GM12878 (cell line): Measurements from ENCODE around the gene GCNT1. TPM values are rescaled to one million over a fixed set of nuclear protein-coding genes. Genes with fewer than 3 reads are reported as not detected.
A peak's percentile ranks its signal among the peaks of the same experiment; 100 is the strongest.

Experiments used
- ATAC-seq: fragments of 200-7000 bp; cut with Tn5 transposase; 3 replicates; pipeline ENCODE4 v1.9.1; 2020; ENCODE audit warnings: mild to moderate bottlenecking, moderate library complexity
- BruUV-seq: library from RNA; stranded (reverse); fragments of 400-500 nt; replicated peaks from 2 replicates; lab custom pipeline; 2021; lab: Mats Ljungman, UMichigan
- CTCF ChIA-PET: fragments of 300-600 bp; sonication (Branson Sonifier 250); formaldehyde crosslinking; extraction: SDS; loops from one replicate; lab custom pipeline; 2021; ENCODE audit warnings: inconsistent platforms; lab: Yijun Ruan, JAX
- POLR2A ChIA-PET: fragments of 350-600 bp; formaldehyde crosslinking; extraction: SDS; loops from one replicate; lab custom pipeline; 2021; ENCODE audit warnings: inconsistent platforms; lab: Charles Lee
- RAD21 ChIA-PET: fragments of 300-600 bp; sonication (Branson Sonifier 250); formaldehyde crosslinking; loops from one replicate; lab custom pipeline; 2023; ENCODE audit warnings: antibody characterized with exemption; ENCODE audit not compliant: unreplicated experiment; lab: Charles Lee
- SMC1A ChIA-PET: fragments of 300-600 bp; sonication (Branson Sonifier 250); formaldehyde crosslinking; loops from one replicate; lab custom pipeline; 2023; ENCODE audit not compliant: unreplicated experiment, uncharacterized antibody; lab: Charles Lee
- DNase-seq: peaks from one replicate; pipeline ENCODE4 v3.0.0-alpha.2; 2011; ENCODE audit warnings: low read depth, low spot score
- FAIRE-seq: peaks from 3 replicates; lab custom pipeline; 2011; peaks lifted over from hg19 to GRCh38; lab: Jason Lieb, UNC
- H2AFZ ChIP-seq: 2 replicates; pipeline ENCODE4 v1.6.0; 2011; ENCODE audit warnings: low read depth, low read length, control low read depth; ENCODE audit not compliant: control insufficient read depth
- H3K27ac ChIP-seq: 2 replicates; pipeline ENCODE4 v1.5.1; 2011; ENCODE audit warnings: control low read depth; ENCODE audit not compliant: control insufficient read depth, insufficient read depth
- H3K27me3 ChIP-seq, 2 experiments: replicated peaks in 1 of 2; 2 replicates each; pipeline versions ENCODE4 v1.6.0 to v1.6.1; 2011; ENCODE audit warnings: low read length in 1 of 2; ENCODE audit not compliant: control insufficient read depth in 2 of 2, insufficient read depth in 2 of 2
- H3K36me3 ChIP-seq, 2 experiments: 2 replicates each; pipeline ENCODE4 v1.5.1; 2011; ENCODE audit warnings: low read length in 1 of 2; ENCODE audit not compliant: control insufficient read depth in 2 of 2, insufficient read depth in 2 of 2
- H3K4me1 ChIP-seq: 2 replicates; pipeline ENCODE4 v1.6.1; 2011; ENCODE audit warnings: mild to moderate bottlenecking, low read length, moderate library complexity, mixed read lengths; ENCODE audit not compliant: control insufficient read depth, insufficient read depth
- H3K4me2 ChIP-seq: 2 replicates; pipeline ENCODE4 v1.6.0; 2011; ENCODE audit warnings: control low read depth; ENCODE audit not compliant: control insufficient read depth, insufficient read depth
- H3K4me3 ChIP-seq: fragments of 200-600 bp; sonication (generic); 2 replicates; pipeline ENCODE4 v1.5.1; 2016
- H3K79me2 ChIP-seq: 2 replicates; pipeline ENCODE4 v1.6.0; 2011; ENCODE audit warnings: low read length; ENCODE audit not compliant: control insufficient read depth, insufficient read depth
- H3K9ac ChIP-seq: 2 replicates; pipeline ENCODE4 v1.8.0; 2011; ENCODE audit warnings: low read length, control low read depth, mixed read lengths; ENCODE audit not compliant: control insufficient read depth, insufficient read depth
- H3K9me3 ChIP-seq: replicated peaks from 3 replicates; pipeline ENCODE4 v1.5.1; 2011; ENCODE audit warnings: mild to moderate bottlenecking, low read length; ENCODE audit not compliant: control insufficient read depth, insufficient read depth
- H4K20me1 ChIP-seq: 2 replicates; pipeline ENCODE4 v1.6.0; 2011; ENCODE audit not compliant: control insufficient read depth, insufficient read depth
- BACH1 ChIP-seq: fragments of 450-650 bp; IDR thresholded peaks from 2 replicates; pipeline ENCODE4 v1.6.1; 2017; ENCODE audit warnings: mild to moderate bottlenecking, borderline replicate concordance
- BCL11A ChIP-seq: IDR thresholded peaks from 2 replicates; pipeline ENCODE4 v1.6.1; 2011; ENCODE audit warnings: low read depth, low read length
- BCLAF1 ChIP-seq: fragments of 450-650 bp; IDR thresholded peaks from 2 replicates; pipeline ENCODE4 v1.6.1; 2017; ENCODE audit warnings: antibody characterized with exemption, mild to moderate bottlenecking, moderate library complexity
- E2F8 ChIP-seq: fragments of 450-650 bp; IDR thresholded peaks from 2 replicates; pipeline ENCODE4 v1.6.1; 2018; ENCODE audit warnings: mild to moderate bottlenecking, low read depth, moderate library complexity; ENCODE audit not compliant: partially characterized antibody
- IRF4 ChIP-seq: IDR thresholded peaks from 2 replicates; pipeline ENCODE4 v1.6.1; 2011; ENCODE audit warnings: low read depth, low read length
- MTA2 ChIP-seq: fragments of 450-650 bp; IDR thresholded peaks from 2 replicates; pipeline ENCODE4 v1.6.1; 2016; ENCODE audit warnings: low read depth, mild to moderate bottlenecking, moderate library complexity
- NBN ChIP-seq: fragments of 450-650 bp; IDR thresholded peaks from 2 replicates; pipeline ENCODE4 v1.6.1; 2016
- NFIC ChIP-seq: IDR thresholded peaks from 2 replicates; pipeline ENCODE4 v1.6.1; 2012; ENCODE audit warnings: low read depth, mild to moderate bottlenecking, inconsistent platforms, low read length, moderate library complexity
- NR2C2 ChIP-seq: IDR thresholded peaks from 2 replicates; pipeline ENCODE4 v1.6.1; 2011; ENCODE audit warnings: borderline replicate concordance, low read depth; ENCODE audit not compliant: control insufficient read depth, insufficient read length
- NRF1 ChIP-seq: conservative IDR thresholded peaks from 2 replicates; pipeline ENCODE4 v1.6.1; 2011; ENCODE audit warnings: mild to moderate bottlenecking, low read depth, low read length, improper control_type of control experiment
- PAX8 ChIP-seq: fragments of 450-650 bp; IDR thresholded peaks from 2 replicates; pipeline ENCODE4 v1.6.1; 2017; ENCODE audit warnings: mild to moderate bottlenecking, moderate library complexity
- POLR2AphosphoS5 ChIP-seq: IDR thresholded peaks from 2 replicates; pipeline ENCODE4 v1.6.1; 2011; ENCODE audit warnings: mild to moderate bottlenecking, low read length, inconsistent platforms
- RAD21 ChIP-seq: IDR thresholded peaks from 2 replicates; pipeline ENCODE4 v1.6.1; 2011; ENCODE audit warnings: mild to moderate bottlenecking, low read depth, low read length, moderate library complexity; ENCODE audit not compliant: insufficient read depth
- TBL1XR1 ChIP-seq: IDR thresholded peaks from 2 replicates; pipeline ENCODE4 v1.6.1; 2012; ENCODE audit warnings: low read depth, low read length, improper control_type of control experiment
- TCF12 ChIP-seq: IDR thresholded peaks from 2 replicates; pipeline ENCODE4 v1.6.1; 2011; ENCODE audit warnings: low read depth, mild to moderate bottlenecking, low read length
- WRNIP1 ChIP-seq: IDR thresholded peaks from 2 replicates; pipeline ENCODE4 v1.6.1; 2011; ENCODE audit warnings: low read depth, low read length, improper control_type of control experiment, borderline replicate concordance
- ZNF217 ChIP-seq: fragments of 450-650 bp; IDR thresholded peaks from 2 replicates; pipeline ENCODE4 v1.6.1; 2017; ENCODE audit warnings: antibody characterized with exemption, mild to moderate bottlenecking
- ZNF24 ChIP-seq: fragments of 450-650 bp; IDR thresholded peaks from 2 replicates; pipeline ENCODE4 v1.6.1; 2017; ENCODE audit warnings: antibody characterized with exemption, mild to moderate bottlenecking
- ZNF622 ChIP-seq: fragments of 450-650 bp; IDR thresholded peaks from 2 replicates; pipeline ENCODE4 v1.6.1; 2017; ENCODE audit warnings: mild to moderate bottlenecking, inconsistent platforms
- WGBS: methylation state at CpG from one replicate; pipeline ENCODE4 v1.1.6; 2016; ENCODE audit warnings: low lambda C conversion rate; ENCODE audit not compliant: insufficient replicate concordance, insufficient coverage; ENCODE audit errors: missing lambda C conversion rate; 5-methylcytosine and 5-hydroxymethylcytosine counted together
- in situ Hi-C: fragments of 300-500 bp; cut with MboI; formaldehyde crosslinking; loops from 9 replicates; pipeline ENCODE4 v1.14.3; 2018; ENCODE audit warnings: mixed read lengths
- intact Hi-C: fragments of 100-400 bp; cut with micrococcal nuclease; formaldehyde crosslinking; loops from one replicate; pipeline ENCODE4 v1.14.2; 2022; ENCODE audit not compliant: unreplicated experiment
- polyA plus RNA-seq, 11 experiments: library from polyadenylated mRNA; depleted of rRNA in 4 of 11; unstranded in 6 of 11; stranded (reverse) in 5 of 11; fragments of >200 nt; fragmentation: Nextera tagmentation in 4 of 11; fragmentation: Illumina TruSeq in 1 of 11; extraction: Ambion mirVana in 4 of 11; extraction: Trizol in 1 of 11; gene quantifications; 1 replicate in 1 of 11; 2 replicates in 10 of 11; pipeline versions ENCODE4 v1.2.1 to v1.2.3, GENCODE V29; 2011 to 2016; ENCODE audit warnings: inconsistent platforms in 2 of 11, missing spikeins in 2 of 11, low read depth in 1 of 11
- total RNA-seq, 4 experiments: library from RNA; depleted of rRNA in 3 of 4; stranded (reverse); fragments of >200 nt in 3 of 4; fragmentation: Illumina TruSeq in 1 of 4; extraction: Trizol in 1 of 4; gene quantifications; 2 replicates each; pipeline versions ENCODE4 v1.2.1 to v1.2.3, GENCODE V29; 2013 to 2021

GCNT1 gene
- total and polyA plus RNA-seq, 10 of the 15 experiments (the other 5 are each of a cell fraction or from before 2014, with no cell fraction given): 2.8 to 17.8 (median 7.1) TPM

GRCh38 chr9:76441551-76442322, 17.2 kb upstream of the GCNT1 start:
- H3K27ac ChIP-seq: peak overlapping the region; percentile 82
- peak overlapping the region; percentile 63 for H3K9ac ChIP-seq
- H3K79me2 ChIP-seq: peaks cover 2% of the 10 kb centered on the region; the same call in 1 of the 2 replicates
- peaks cover 40% of the 10 kb centered on the region for H3K4me1 ChIP-seq
- ATAC-seq: peak; percentile 78
- no peaks in the 10 kb centered on the region for H4K20me1 ChIP-seq
- POLR2A ChIA-PET: no interaction called here
- intact Hi-C loops (loop anchor here (1.0 kb wide), 1 partner anchor 38 kb away; no protein-coding TSS in a partner anchor), in situ Hi-C loops (no loop called here)
- peak overlapping the region; percentile 10; the same call in 1 of the 2 replicates for H3K4me3 ChIP-seq
- FAIRE-seq: no peak
- no peaks in the 10 kb centered on the region for H3K9me3 ChIP-seq
- no peaks in the 10 kb centered on the region for H3K27me3 ChIP-seq
- RAD21 ChIA-PET: interaction anchor here (1.2 to 1.5 kb wide), 3 partner anchors 22 to 217 kb away, joined by 3 to 13 read pairs (median 4); partner anchors contain the start of gene RFK
- peak overlapping the region; percentile 79 for H3K4me2 ChIP-seq
- peak; percentile 72 for DNase-seq
- peak overlapping the region; percentile 33 for H2AFZ ChIP-seq
- CTCF ChIA-PET: interaction anchor here (1.2 to 1.5 kb wide), 3 partner anchors 48 to 217 kb away, joined by 3 to 5 read pairs (median 4); no protein-coding TSS in a partner anchor
- SMC1A ChIA-PET: interaction anchor here (0.7 to 1.8 kb wide), 7 partner anchors 14 to 217 kb away, joined by 3 to 8 read pairs (median 4); partner anchors contain the start of gene RFK
- BruUV-seq: TSS peak; percentile 68
- WGBS: 24% methylated on average over 10 of the region's 10 CpGs
- H3K36me3 ChIP-seq: no peaks in the 10 kb centered on the region
- TF ChIP-seq IRF4 (peak; percentile 78), MTA2 (peak; percentile 93), ZNF217 (peak; percentile 66; the same call in 1 of the 2 replicates), WRNIP1 (no peak), BCLAF1 (no peak), ZNF24 (0 out of 2 replicates have a peak, but pooled peaks have one; percentile 13), ZNF622 (no peak), TCF12 (0 out of 2 replicates have a peak, but pooled peaks have one; percentile 13), RAD21 (no peak), BACH1 (peak; percentile 50; the same call in 1 of the 2 replicates), PAX8 (no peak), TBL1XR1 (peak; percentile 57; the same call in 1 of the 2 replicates), POLR2AphosphoS5 (no peak), NBN (no peak), NR2C2 (no peak), NFIC (peak; percentile 91), E2F8 (no peak), BCL11A (peak; percentile 85), NRF1 (no peak)
